Natural killer cell (primary cell): ENCODE results near the gene DNASE1L3. TPM values are rescaled to one million over a fixed set of nuclear protein-coding genes. Genes with fewer than 3 reads are reported as not detected.

Experiments
- ATAC-seq, 3 donors: fragments of 150-1000 bp in 2 of 3; fragments of 200-7000 bp in 1 of 3; cut with Tn5 transposase; 1 replicate in 1 of 3; 2 replicates in 2 of 3; pipeline ENCODE4 v1.10.0; 2021; ENCODE audit warnings: mild to moderate bottlenecking in 2 of 3, moderate library complexity in 2 of 3
- DNase-seq, 2 donors: peaks; one replicate each; pipeline versions ENCODE4 v3.0.0 to v3.0.0-alpha.2; 2013 to 2021; ENCODE audit warnings: mixed read lengths in 1 of 2
- H3K27ac ChIP-seq: one replicate; pipeline ENCODE4 v1.5.1; 2013; ENCODE audit warnings: mild to moderate bottlenecking, low read length
- H3K27me3 ChIP-seq: one replicate; pipeline ENCODE4 v1.6.1; 2013; ENCODE audit warnings: low read length; ENCODE audit not compliant: control insufficient read depth, insufficient read depth
- H3K36me3 ChIP-seq: one replicate; pipeline ENCODE4 v1.6.1; 2013; ENCODE audit warnings: low read length; ENCODE audit not compliant: control insufficient read depth, insufficient read depth
- H3K4me1 ChIP-seq: one replicate; pipeline ENCODE4 v1.6.1; 2013; ENCODE audit warnings: low read length; ENCODE audit not compliant: control insufficient read depth, insufficient read depth
- H3K4me3 ChIP-seq: one replicate; pipeline ENCODE4 v1.5.1; 2013; ENCODE audit warnings: low read length
- H3K9me3 ChIP-seq: one replicate; pipeline ENCODE4 v1.6.1; 2013; ENCODE audit warnings: low read length; ENCODE audit not compliant: control insufficient read depth, insufficient read depth
- H3K27ac Mint-ChIP-seq, 2 donors: one replicate each; pipeline ENCODE4 v1.8.0; 2022; ENCODE audit warnings: mild to moderate bottlenecking in 2 of 2, mixed read lengths in 2 of 2, moderate library complexity in 1 of 2
- H3K27me3 Mint-ChIP-seq, 2 donors: one replicate each; pipeline ENCODE4 v1.8.0; 2022; ENCODE audit warnings: low read depth in 2 of 2, mixed read lengths in 2 of 2
- H3K36me3 Mint-ChIP-seq: one replicate; pipeline ENCODE4 v1.8.0; 2022; ENCODE audit warnings: mixed read lengths
- H3K4me1 Mint-ChIP-seq, 2 donors: one replicate each; pipeline ENCODE4 v1.8.0; 2022; ENCODE audit warnings: mixed read lengths in 2 of 2
- H3K4me3 Mint-ChIP-seq: one replicate; pipeline ENCODE4 v1.8.0; 2022; ENCODE audit warnings: mild to moderate bottlenecking, moderate library complexity, mixed read lengths
- H3K9me3 Mint-ChIP-seq, 2 donors: one replicate each; pipeline ENCODE4 v1.8.0; 2022; ENCODE audit warnings: mixed read lengths in 2 of 2
- WGBS: methylation state at CpG from one replicate; pipeline ENCODE4 v1.1.7; 2013; ENCODE audit warnings: missing lambda C conversion rate; ENCODE audit not compliant: insufficient coverage; 5-methylcytosine and 5-hydroxymethylcytosine counted together
- intact Hi-C: fragments of 100-400 bp; cut with micrococcal nuclease; formaldehyde crosslinking; loops from one replicate; pipeline ENCODE4 v1.14.2; 2022
- total RNA-seq, 4 donors: library from RNA; stranded (reverse); fragments of 120-200 nt in 1 of 4; gene quantifications; one replicate each; pipeline versions ENCODE4 v1.2.3 to v1.2.4, GENCODE V29; 2013 to 2022
- TF ChIP-seq, protein P1 (sequence below): fragments of 200-600 bp; IDR thresholded peaks from one replicate; pipeline ENCODE4 v1.8.0; 2022; ENCODE audit warnings: antibody characterized with exemption

Gene DNASE1L3
- total RNA-seq, 3 donors from 2014 or later (not counting 1 experiment from before 2014, with no cell fraction given) = 1.3 TPM; not detected in 2

GRCh38 chr3:58197588-58197987, 13.2 kb downstream of the DNASE1L3 start:
- no peak overlapping the region for H3K4me3 ChIP-seq
- no peaks in the 10 kb centered on the region for H3K27me3 ChIP-seq
- 96% methylated on average over 10 of the region's 10 CpGs for WGBS
- H3K36me3 ChIP-seq = no peaks in the 10 kb centered on the region
- Mint-ChIP-seq H3K4me1 (peaks cover 0 to 5% of the 10 kb centered on the region in 2 donors), H3K9me3 (no peaks in the 10 kb centered on the region), H3K27me3 (peaks cover 0 to 6% of the 10 kb centered on the region in 2 donors), H3K36me3 (no peaks in the 10 kb centered on the region), H3K4me3 (no peak overlapping the region), H3K27ac (no peak overlapping the region)
- ATAC-seq (no peak), DNase-seq (no peak)
- H3K27ac ChIP-seq = no peak overlapping the region
- H3K4me1 ChIP-seq = peaks cover 14% of the 10 kb centered on the region
- TF ChIP-seq, protein P1, sequence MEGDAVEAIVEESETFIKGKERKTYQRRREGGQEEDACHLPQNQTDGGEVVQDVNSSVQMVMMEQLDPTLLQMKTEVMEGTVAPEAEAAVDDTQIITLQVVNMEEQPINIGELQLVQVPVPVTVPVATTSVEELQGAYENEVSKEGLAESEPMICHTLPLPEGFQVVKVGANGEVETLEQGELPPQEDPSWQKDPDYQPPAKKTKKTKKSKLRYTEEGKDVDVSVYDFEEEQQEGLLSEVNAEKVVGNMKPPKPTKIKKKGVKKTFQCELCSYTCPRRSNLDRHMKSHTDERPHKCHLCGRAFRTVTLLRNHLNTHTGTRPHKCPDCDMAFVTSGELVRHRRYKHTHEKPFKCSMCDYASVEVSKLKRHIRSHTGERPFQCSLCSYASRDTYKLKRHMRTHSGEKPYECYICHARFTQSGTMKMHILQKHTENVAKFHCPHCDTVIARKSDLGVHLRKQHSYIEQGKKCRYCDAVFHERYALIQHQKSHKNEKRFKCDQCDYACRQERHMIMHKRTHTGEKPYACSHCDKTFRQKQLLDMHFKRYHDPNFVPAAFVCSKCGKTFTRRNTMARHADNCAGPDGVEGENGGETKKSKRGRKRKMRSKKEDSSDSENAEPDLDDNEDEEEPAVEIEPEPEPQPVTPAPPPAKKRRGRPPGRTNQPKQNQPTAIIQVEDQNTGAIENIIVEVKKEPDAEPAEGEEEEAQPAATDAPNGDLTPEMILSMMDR = no peak
- intact Hi-C loops = no loop called here
- H3K9me3 ChIP-seq = no peaks in the 10 kb centered on the region

GRCh38 chr3:58193682-58194407, 16.9 kb downstream of the DNASE1L3 start:
- H3K9me3 Mint-ChIP-seq = no peaks in the 10 kb centered on the region
- no peaks in the 10 kb centered on the region for H3K4me1 Mint-ChIP-seq
- no peak for ATAC-seq
- Histone ChIP-seq H3K9me3 (no peaks in the 10 kb centered on the region), H3K27ac (no peak overlapping the region), H3K4me3 (no peak overlapping the region), H3K4me1 (peaks cover 9% of the 10 kb centered on the region), H3K36me3 (no peaks in the 10 kb centered on the region), H3K27me3 (no peaks in the 10 kb centered on the region)
- H3K36me3 Mint-ChIP-seq = no peaks in the 10 kb centered on the region
- no peak overlapping the region for H3K27ac Mint-ChIP-seq
- WGBS = 87% methylated on average over 9 of the region's 12 CpGs
- TF ChIP-seq, protein P1 = no peak
- no peaks in the 10 kb centered on the region for H3K27me3 Mint-ChIP-seq
- no peak for DNase-seq
- H3K4me3 Mint-ChIP-seq = no peak overlapping the region
- intact Hi-C loops = no loop called here

DNA sequence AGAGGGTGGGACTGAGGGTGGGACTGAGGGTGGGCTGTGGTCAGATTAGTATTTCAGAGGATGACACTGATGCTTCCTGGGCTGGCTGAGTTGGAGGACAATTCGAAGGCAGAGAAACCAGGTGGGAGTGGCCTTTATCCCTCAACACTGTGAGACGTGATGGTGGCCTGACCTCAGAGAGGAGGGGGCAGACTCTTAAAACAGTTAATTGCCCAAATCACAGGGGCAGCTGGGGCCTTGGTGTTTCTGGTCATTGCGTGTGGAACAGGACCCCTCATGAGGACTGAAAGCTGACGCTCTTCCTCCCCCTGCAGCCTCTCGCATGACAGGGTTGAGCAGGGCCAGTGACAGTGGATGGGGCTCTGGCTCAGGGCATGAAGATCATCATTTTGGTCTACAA, 18.7 kb downstream of the DNASE1L3 start:
- WGBS = 80% methylated on average over 5 of the region's 5 CpGs
- H3K4me1 Mint-ChIP-seq = no peaks in the 10 kb centered on the region
- no peaks in the 10 kb centered on the region for H3K36me3 ChIP-seq
- no peak overlapping the region for H3K27ac Mint-ChIP-seq
- ATAC-seq (no peak), DNase-seq (no peak)
- no peak overlapping the region for H3K4me3 Mint-ChIP-seq
- no peaks in the 10 kb centered on the region for H3K9me3 Mint-ChIP-seq
- H3K36me3 Mint-ChIP-seq = no peaks in the 10 kb centered on the region
- no peaks in the 10 kb centered on the region for H3K9me3 ChIP-seq
- H3K27me3 ChIP-seq = no peaks in the 10 kb centered on the region
- no peaks in the 10 kb centered on the region for H3K27me3 Mint-ChIP-seq
- peaks cover 6% of the 10 kb centered on the region for H3K4me1 ChIP-seq
- TF ChIP-seq, protein P1 = no peak
- no peak overlapping the region for H3K4me3 ChIP-seq
- no peak overlapping the region for H3K27ac ChIP-seq
- intact Hi-C loops = no loop called here
